Activated T-cell treated with anti-CD3 and anti-CD28 coated beads for 4 hours (primary cell): ENCODE measurements around the gene GSTA5.
A peak's percentile ranks its signal among the peaks of the same experiment; 100 is the strongest.
"Not testable (repeated sequence)": the region's sequence is repeated elsewhere in the genome, so short reads cannot be mapped to it uniquely, and the experiment has no call there.

Source experiments
- DNase-seq: peaks from one replicate; pipeline ENCODE4 v3.0.0-alpha.2; 2020

GSTA5 gene

DNA sequence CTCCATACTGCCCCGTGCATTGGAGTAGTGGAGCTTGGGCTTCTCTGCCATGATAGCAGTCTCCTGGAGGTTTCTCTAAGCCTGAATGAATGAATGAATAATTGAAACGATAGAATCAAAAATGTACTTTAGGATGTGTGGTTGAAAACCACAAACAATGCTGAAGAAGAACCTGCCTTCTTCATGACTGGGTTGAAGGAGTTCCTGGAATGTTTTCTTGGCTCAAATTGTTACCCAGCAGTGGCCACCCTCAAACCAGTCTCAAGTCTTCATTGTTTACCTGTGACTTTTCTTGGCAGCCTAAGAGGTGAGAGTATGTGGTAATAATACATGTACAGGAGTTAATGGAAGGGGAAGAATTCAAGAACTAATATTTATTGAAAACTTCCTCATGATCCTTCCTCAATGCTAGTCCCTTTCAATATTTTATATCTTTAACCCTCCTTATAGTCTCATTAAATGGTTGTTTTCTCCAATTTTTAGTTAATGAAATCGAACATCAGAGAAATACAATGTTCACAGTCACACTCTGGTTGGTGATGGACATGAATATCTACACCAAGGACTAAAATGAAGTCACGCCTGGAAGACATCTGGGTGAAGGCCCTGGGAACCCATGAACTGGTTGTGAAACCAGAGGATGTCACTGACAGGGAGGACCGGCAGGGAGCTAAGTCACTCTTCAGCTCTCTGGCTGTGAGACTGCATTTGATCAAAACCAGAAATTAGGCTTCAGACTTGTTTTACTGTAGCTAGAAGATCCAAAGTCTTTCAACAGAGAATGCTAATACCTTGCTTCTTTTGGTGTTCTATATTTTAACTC lies at the start of gene GSTA5:
TSS of gene GSTA5 (minus strand) at position 51 of the 823 bp plus-strand sequence.
- no peak for DNase-seq

DNA sequence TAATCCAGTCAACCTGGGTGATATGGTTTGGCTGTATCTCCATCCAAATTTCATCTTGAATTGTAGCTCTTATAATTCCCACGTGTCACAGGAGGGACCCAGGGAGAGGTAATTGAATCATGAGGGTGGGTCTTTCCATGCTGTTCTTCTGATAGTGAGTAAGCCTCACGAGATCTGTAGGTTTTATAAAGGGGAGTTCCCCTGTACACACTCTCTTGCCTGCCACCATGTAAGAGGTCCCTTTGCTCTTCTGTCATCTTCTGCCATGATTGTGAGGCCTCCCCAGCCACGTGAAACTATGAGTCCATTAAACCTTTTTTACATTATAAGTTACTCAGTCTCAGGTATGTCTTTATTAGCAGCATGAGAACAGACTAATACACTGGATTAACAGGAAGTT lies 49.4 kb upstream of the GSTA5 start:
- no peak for DNase-seq

DNA sequence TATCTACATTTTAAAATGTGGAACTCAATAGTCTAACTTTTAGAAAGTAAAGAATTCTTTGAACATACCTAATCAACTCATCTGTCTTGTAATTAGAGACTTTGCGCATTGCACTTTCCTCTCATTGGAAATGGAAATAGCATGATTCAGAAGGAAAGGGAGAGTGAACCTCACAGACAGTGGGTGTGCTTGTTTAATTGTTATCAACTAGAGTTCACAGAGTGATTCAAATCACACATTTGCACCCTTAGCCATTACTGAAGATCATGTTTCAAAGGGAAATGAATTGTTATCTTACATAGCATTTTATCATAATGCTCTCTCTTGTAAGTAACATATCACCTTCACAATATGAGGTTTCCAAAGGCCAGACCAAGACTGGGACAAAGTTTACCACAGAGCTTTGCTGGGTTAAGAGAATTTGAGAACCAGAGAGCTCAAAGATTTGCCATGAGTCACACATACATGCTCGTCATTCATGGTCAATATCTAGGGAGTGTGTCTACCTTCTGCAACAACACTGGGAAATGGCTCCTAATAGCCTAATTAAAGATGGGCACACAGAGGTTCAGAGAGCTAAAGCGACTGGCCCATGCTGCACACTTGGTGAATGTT lies 47.4 kb upstream of the GSTA5 start:
- no peak for DNase-seq

DNA sequence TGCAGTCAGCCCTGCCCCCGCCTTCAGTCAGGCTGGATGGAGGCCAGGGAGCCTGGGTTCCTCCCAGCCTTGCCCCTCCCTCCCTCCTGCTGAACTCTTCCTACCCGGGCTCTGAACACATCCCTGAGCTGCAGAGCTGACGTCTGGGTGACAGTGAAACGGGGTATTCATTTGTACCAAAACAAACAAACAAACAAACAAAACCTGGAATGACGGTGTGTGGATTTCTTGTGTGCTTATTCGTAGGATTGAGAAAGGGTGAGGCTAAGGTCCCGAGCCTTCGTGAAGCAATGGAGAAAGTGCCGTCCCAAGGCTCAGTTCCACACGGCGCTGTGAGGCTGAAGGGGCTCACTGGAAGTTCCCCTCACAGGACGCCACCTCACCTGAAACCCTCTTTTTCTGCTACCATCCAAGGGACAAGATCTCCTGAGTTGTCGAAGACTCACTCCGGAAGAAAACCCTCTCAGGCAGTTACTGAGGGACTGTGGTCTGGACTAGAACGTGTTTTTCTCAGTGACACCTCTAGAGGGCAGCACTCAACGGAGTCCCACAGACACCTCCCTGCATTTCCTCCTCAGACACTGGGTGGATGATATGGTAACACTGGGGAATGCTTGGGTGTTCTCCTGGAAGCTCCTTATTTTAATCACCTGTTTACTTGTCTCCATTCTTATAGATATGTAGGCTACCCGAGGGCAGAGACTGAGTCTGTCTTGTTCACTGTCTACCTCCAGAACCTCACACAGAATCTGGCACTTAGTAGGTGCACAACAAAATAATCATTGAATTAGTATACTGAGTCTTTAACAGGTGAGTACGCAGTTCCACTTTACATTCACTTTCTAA lies 41.6 kb upstream of the GSTA5 start:
- peak; percentile 54 for DNase-seq

DNA sequence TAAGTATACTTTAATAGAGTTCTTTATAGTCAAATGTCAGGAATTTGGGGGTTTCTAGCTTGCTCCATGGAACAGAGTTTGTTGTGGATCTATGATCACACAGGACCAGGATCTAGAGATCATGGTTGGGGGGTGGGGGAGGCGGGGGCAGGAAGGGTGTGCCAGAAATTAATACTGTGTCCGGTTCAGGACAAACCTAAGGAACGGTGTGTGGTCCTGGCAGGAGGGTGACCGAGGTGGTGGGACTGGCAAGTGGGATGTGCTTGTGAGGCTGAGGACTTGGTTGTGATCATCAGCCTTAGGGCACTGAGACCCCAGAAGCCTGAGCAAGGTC lies 41.0 kb upstream of the GSTA5 start:
- DNase-seq: no peak

DNA sequence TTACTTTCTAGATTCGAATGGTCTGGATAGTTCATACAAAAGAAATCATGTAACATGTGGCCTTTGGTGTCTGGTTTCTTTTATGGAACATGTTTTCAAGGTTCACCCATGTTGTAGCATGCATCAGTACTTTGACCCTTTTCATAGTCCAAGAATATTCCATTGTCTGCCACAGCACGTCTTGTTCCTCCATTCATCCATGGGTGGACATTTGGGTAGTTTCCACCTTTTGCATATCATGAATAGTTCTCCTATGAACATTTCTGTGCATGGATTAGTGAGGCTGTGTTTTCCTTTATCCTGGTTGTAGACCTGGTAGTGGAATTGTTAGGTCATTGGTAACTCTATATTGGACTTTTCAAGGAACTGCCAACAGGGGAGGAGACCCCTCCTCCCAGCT lies 37.2 kb upstream of the GSTA5 start:
- no peak for DNase-seq

DNA sequence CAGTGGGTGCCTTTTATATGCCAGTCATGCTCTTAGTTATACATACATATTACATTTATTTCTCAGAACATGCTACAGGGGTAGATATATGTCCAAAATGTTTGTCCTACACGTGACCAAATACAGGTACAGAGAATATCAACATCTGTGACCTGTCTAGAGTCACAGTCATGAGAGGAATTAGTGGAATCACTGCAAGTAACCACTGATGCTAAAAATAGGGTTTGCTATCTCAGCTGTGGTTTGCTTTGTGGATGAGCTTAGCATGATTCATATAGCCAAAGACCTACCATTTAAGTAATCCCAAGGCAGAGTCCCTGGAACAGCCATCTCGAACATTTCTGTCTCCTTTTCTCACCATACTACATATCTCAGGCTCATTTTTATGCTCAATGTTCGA lies 36.6 kb upstream of the GSTA5 start:
- DNase-seq: no peak

DNA sequence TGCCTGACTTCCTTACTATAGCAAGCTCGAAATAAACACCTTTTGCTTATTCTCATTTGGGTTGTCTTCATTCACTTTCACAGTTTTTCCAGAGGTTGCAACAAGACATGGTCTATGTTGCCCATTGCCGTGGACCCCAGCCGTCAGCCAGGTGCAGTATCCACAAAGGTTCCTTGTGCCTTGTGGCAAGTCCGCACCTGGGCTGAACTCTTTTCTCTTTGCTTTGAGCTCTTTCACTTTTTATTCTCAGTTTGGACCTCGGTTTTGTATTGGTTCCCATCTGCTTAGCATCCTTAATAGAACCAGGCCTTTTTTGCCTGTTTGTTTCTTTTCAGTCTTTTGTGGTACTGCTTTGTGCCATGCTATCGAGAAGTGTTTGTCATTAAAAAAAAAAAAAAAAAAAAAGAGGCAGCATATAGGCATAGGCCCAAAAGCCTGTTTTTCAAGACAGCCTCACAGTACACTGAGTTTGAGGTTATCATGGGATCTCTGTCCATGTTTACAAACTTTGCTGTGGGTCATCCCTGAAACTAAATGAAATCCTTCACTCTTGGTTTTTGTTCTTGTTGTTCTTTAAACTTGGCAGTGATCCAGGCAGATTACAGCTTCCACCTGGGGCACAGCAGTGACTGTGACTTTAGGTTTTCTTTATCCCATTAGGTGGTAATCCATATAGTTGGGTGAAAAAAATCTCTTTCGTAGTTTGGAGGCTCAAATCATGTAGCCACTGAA lies 35.6 kb upstream of the GSTA5 start:
- DNase-seq: no peak

DNA sequence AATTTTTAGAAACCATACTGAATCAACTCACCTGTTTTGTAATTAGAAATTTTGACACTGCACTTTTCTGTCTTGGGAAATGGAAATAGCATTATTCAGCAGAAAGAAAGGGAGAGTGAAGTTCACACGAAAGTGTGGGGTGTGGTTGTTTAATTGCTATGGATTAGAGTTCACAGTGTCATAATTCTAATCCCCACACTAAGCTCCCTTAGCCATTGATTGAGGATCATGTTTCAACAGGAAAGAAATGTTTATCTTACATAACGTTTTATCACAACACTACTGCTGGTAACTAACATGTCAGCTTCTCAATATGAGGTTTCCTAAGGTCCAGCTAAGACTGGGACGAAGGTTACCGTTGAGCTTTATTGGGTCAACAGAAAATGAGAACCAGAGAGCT lies 31.4 kb upstream of the GSTA5 start:
- no peak for DNase-seq

DNA sequence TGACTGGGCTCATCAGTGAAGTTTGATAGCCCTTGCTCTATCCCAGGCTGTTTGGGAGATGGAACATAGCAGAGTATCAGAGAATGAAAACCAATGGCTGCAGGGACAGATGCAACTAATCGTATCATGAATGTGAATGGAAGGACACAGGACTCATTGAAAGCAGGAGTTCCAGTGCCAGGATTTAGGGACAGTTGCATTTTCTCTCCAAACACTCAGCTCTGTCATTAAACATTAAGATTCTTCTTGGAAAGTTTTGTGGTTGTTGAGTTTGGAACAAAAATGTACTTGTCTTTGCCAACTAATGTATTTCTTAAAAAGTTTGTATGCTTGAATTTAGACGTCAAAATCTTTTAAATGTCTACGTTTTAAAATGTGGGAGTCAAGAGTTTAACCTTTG lies 31.0 kb upstream of the GSTA5 start:
- DNase-seq: no peak

DNA sequence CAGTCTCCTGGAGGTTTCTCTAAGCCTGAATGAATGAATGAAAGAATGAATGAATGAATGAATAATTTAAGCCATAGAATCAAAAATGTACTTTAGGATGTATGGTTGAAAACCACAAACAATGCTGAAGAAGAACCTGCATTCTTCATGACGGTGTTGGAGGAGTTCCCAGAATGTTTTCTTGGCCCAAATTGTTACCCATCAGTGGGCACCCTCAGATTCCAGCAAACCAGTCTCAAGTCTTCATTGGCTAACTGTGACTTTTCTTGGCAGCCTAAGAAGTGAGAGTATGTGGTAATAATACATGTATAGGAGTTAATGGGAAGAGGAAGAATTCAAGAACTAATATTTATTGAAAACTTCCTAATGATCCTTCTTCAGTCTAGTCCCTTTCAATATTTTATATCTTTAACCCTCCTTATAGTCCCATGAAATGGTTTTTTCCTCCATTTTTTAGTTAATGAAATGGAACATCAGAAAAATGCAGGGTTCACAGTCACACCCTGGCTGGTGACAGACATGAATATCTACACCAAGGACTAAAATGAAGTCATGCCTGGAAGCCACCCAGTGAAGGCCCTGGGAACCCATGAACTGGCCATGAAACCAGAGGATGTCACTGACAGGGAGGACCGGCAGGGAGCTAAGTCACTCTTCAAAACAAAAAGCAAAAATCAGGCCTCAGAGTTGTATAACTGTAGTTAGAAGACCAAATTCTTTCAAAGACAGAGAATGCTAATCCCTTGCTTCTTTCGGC lies 29.9 kb upstream of the GSTA5 start:
- DNase-seq: not testable (repeated sequence)

DNA sequence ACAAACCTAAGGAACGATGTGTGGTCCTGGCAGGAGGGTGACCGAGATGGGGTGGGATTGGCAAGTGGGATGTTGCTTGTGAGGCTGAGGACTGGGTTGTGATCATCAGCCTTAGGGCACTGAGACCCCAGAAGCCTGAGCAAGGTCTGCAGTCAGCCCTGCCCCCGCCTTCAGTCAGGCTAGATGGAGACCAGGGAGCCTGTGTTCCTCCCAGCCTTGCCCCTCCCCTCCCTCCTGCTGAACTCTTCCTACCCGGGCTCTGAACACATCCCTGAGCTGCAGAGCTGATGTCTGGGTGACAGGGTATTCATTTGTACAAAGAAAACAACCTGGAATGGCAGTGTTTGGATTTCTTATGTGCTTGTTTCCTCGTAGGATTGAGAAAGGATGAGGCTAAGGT lies 28.3 kb upstream of the GSTA5 start:
- not testable (repeated sequence) for DNase-seq

DNA sequence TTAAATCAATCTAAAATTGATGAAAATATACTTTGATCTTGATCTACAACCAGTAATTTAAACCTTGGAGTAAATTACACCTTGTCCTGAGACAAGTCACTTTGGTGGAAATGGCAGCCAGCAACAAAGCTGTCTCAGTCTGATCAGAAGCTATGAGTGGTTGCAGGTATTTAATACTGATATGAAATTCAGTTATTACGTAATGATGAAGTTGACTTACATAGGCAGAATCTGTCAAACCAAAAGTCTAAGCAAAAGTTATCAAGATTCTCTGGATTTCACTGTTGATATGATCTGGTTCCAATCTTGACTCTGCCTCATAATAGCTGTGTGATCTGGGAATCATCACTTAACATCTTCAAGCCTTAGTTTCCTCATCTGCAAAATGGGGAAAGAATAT lies 27.6 kb upstream of the GSTA5 start:
- DNase-seq: no peak

DNA sequence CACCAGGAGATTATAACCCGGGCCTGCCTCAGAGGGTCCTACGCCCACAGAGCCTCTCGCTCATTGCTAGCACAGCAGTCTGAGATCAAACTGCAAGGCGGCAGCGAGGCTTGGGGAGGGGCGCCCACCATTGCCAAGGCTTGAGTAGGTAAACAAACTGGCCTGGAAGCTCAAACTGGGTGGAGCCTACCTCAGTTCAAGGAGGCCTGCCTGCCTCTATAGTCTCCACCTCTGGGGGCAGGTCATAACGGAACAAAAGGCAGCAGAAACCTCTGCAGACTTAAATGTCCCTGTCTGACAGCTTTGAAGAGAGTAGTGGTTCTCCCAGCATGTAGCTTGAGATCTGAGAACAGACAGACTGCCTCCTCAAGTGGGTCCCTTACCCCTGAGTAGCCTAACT lies 20.5 kb upstream of the GSTA5 start:
- DNase-seq: not testable (repeated sequence)

DNA sequence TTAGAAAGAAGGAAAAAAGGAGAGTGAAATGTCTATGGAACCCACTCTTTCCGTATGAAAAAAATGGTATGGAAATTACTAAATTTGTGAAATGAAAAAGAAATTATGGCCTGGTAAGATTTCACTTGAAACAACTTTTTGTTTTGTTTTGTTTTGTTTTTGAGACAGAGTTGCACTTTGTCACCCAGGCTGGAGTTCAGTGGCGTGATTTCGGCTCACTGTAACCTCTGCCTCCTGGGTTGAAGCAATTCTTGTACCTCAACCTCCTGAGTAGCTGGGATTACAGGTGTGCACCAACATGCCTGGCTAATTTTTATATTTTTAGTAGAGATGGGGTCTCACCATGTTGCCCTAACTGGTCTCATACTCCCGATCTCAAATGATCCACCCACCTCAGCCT lies 17.8 kb upstream of the GSTA5 start:
- DNase-seq: no peak

DNA sequence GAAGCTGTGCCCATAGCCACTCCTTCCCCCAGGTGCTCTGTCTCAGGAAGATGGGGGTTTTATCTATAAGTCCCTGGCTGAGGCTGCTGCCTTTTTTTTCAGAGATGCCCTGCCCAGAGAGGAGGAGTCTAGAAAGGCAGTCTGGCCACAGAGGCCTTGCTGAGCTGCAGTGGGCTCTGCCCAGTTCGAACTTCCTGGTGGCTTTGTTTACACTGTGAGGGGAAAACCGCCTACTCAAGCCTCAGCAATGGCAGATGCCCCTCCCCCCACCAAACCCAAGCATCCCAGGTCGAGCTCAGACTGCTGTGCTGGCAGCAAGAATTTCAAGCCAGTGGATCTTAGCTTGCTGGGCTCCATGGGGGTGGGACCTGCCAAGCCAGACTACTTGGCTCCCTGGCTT lies 15.5 kb upstream of the GSTA5 start:
- DNase-seq: not testable (repeated sequence)

DNA sequence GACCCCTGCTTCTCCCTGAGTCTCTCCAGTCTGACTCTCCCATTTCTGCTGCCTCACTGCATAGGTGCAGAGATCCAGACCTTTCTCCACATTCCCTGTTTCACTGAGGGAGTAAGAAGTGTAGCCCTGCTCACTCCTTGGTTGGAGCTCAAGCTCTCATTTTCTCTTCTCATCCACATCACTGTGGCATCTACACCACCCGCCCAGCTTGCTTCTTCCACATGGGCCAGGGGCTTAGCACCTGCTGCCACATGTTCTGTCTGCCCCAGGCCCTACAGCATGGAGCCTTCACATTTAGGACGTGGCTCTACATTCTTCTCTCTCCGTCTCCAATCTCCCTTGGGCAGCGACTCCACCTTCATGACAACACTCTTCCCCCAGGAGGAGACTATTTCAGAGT lies 8.5 kb upstream of the GSTA5 start:
- no peak for DNase-seq

DNA sequence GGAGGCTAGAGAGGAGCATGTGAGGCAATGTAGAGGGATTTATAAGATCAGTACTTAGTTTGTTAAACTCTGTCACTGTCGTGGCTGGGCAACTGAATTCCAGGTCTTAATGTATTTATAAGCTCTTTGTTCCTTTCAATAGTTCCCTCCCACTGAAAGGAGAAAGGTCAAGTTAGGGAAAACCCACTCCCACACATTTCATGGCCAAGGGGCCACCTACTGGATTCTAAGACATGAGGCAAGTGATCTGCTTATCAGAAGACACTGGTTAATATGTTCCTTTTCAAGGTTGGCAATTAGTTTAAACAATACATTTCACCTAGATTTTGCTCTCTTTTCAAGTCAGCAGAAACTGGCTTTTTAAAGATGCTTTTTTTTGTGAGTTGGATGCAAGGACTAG lies 5.4 kb upstream of the GSTA5 start:
- DNase-seq: no peak

DNA sequence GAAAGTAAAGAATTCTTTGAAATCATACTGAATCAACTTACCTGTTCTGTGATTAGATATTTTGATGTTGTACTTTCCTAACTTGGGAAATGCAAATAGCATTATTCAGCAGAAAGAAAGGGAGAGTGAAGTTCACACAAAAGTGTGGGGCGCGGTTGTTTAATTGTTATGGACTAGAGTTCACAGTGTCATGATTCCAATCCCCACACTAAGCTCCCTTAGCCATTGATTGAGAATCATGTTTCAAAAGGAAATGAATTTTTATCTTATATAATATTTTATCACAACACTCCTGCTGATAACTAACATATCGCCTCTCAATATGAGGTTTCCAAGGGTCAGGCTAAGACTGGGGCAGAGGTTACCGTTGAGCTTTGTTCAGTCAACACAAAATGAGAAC lies 3.0 kb upstream of the GSTA5 start:
- DNase-seq: no peak

DNA sequence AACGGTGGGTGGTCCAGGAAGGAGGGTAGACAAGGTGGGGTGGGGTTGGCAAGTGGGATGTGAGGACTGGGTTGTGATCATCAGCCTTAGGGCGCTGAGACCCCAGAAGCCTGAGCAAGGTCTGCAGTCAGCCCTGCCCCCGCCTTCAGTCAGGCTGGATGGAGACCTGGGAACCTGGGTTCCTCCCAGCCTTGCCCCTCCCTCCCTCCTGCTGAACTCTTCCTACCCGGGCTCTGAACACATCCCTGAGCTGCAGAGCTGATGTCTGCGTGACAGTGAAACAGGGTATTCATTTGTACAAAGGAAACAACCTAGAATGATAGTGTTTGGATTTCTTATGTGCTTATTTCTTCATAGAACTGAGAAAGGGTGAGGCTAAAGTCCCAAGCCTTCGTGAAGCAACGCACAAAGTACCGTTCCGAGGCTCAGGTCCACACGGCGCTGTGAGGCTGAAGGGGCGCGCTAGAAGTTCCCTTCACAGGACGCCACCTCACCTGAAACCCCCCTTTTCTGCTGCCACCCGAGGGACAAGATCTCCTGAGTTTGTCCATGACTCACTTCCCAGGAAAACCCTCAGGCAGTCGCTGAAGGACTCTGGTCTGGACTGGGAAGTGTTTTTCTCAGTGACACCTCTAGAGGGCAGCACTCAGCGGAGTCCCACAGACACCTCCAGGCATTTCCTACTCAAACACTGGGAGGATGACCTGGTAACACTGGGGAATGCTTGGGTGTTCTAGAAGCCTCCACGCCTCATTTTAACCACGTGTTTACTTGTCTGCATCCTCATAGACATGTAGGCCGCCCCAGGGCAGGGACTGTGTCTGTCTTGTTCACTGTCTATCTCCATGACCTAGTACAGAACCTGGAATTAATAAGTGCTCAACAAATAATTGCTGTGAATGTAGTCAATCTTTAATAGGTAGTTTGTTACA lies 1.2 kb downstream of the GSTA5 start:
- DNase-seq: peak; percentile 32

DNA sequence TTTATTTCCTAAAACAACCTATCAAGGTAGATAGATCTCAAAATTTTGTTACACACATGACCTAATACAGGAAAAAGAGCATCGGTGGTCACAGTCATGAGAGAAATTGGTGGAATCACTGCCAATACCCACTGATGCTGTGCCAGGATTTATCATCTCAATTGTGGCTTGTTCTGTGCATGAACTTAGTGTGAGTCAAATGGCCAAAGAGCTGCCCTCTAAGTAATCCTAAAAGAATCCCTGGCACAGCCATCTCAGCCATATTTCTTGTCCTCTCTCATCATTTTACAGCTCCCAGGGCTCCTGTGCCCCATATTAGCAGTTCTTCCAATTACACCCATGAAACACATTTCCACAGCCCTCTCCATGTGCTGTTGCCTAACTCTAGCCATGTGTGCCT lies 6.1 kb downstream of the GSTA5 start:
- no peak for DNase-seq
